Liver (tissue), 9 donors: ENCODE data around the gene SLX4IP. TPM values are rescaled to one million over a fixed set of nuclear protein-coding genes. Genes with fewer than 3 reads are reported as not detected.

Experiments
- DNase-seq: peaks from one replicate; pipeline ENCODE4 v3.0.0-alpha.2; 2017; ENCODE audit warnings: low spot score
- H3K27ac ChIP-seq, 2 donors: one replicate each; pipeline ENCODE4 v1.7.0; 2013; ENCODE audit warnings: inconsistent platforms in 2 of 2, low read length in 2 of 2, control low read depth in 1 of 2, low read depth in 1 of 2, mild to moderate bottlenecking in 1 of 2
- H3K27me3 ChIP-seq, 4 donors: one replicate each; pipeline versions ENCODE4 v1.6.1 to v1.7.0; 2013; ENCODE audit warnings: low read length in 3 of 4, inconsistent platforms in 1 of 4, mild to moderate bottlenecking in 1 of 4, moderate library complexity in 1 of 4; ENCODE audit not compliant: control insufficient read depth in 4 of 4, insufficient read depth in 4 of 4
- H3K36me3 ChIP-seq, 4 donors: one replicate each; pipeline versions ENCODE4 v1.6.1 to v1.7.0; 2013; ENCODE audit warnings: low read length in 3 of 4, mild to moderate bottlenecking in 3 of 4, low read depth in 1 of 4, moderate library complexity in 1 of 4; ENCODE audit not compliant: control insufficient read depth in 4 of 4, insufficient read depth in 3 of 4
- H3K4me1 ChIP-seq, 4 donors: one replicate each; pipeline versions ENCODE4 v1.6.1 to v1.7.0; 2013; ENCODE audit warnings: low read length in 3 of 4, mild to moderate bottlenecking in 3 of 4, moderate library complexity in 1 of 4; ENCODE audit not compliant: control insufficient read depth in 4 of 4, insufficient read depth in 4 of 4
- H3K4me3 ChIP-seq, 3 donors: one replicate each; pipeline versions ENCODE4 v1.6.1 to v1.7.0; 2013; ENCODE audit warnings: low read length in 3 of 3, control low read depth in 1 of 3, low read depth in 1 of 3, mild to moderate bottlenecking in 1 of 3
- H3K9ac ChIP-seq, 2 donors: one replicate each; pipeline ENCODE4 v1.7.0; 2013; ENCODE audit warnings: low read length in 2 of 2, mild to moderate bottlenecking in 2 of 2, moderate library complexity in 2 of 2, control low read depth in 1 of 2, low read depth in 1 of 2
- H3K9me3 ChIP-seq, 4 donors: one replicate each; pipeline versions ENCODE4 v1.6.1 to v1.7.0; 2013; ENCODE audit warnings: low read length in 3 of 4; ENCODE audit not compliant: control insufficient read depth in 4 of 4
- EGR1 ChIP-seq, 2 donors: IDR thresholded peaks; 2 replicates each; pipeline ENCODE4 v1.6.1; 2016 to 2018; ENCODE audit warnings: antibody characterized with exemption in 2 of 2, low read depth in 2 of 2
- FOXA1 ChIP-seq: IDR thresholded peaks from 2 replicates; pipeline ENCODE4 v1.6.1; 2016; ENCODE audit warnings: antibody characterized with exemption
- FOXA2 ChIP-seq: IDR thresholded peaks from 2 replicates; pipeline ENCODE4 v1.6.1; 2016; ENCODE audit warnings: antibody characterized with exemption
- GABPA ChIP-seq, 2 donors: IDR thresholded peaks in 1 of 2; conservative IDR thresholded peaks in 1 of 2; 2 replicates each; pipeline ENCODE4 v1.6.1; 2016; ENCODE audit warnings: antibody characterized with exemption in 2 of 2, mild to moderate bottlenecking in 1 of 2, moderate library complexity in 1 of 2
- HNF4A ChIP-seq, 2 donors: conservative IDR thresholded peaks; 2 replicates each; pipeline ENCODE4 v1.6.1; 2016; ENCODE audit warnings: antibody characterized with exemption in 2 of 2, mild to moderate bottlenecking in 2 of 2
- HNF4G ChIP-seq: IDR thresholded peaks from 2 replicates; pipeline ENCODE4 v1.6.1; 2016; ENCODE audit warnings: antibody characterized with exemption
- JUND ChIP-seq, 2 donors: IDR thresholded peaks; 2 replicates each; pipeline ENCODE4 v1.6.1; 2016; ENCODE audit warnings: antibody characterized with exemption in 2 of 2
- NR2F2 ChIP-seq: IDR thresholded peaks from 2 replicates; pipeline ENCODE4 v1.6.1; 2016; ENCODE audit warnings: antibody characterized with exemption
- RAD21 ChIP-seq, 2 donors: IDR thresholded peaks; 2 replicates each; pipeline ENCODE4 v1.6.1; 2016; ENCODE audit warnings: antibody characterized with exemption in 2 of 2, mild to moderate bottlenecking in 2 of 2
- RXRA ChIP-seq, 2 donors: IDR thresholded peaks; 2 replicates each; pipeline ENCODE4 v1.6.1; 2017 to 2018; ENCODE audit warnings: antibody characterized with exemption in 2 of 2, mild to moderate bottlenecking in 1 of 2
- SP1 ChIP-seq: IDR thresholded peaks from 2 replicates; pipeline ENCODE4 v1.6.1; 2018; ENCODE audit warnings: antibody characterized with exemption, mild to moderate bottlenecking
- TAF1 ChIP-seq: conservative IDR thresholded peaks from 2 replicates; pipeline ENCODE4 v1.6.1; 2016; ENCODE audit warnings: antibody characterized with exemption, mild to moderate bottlenecking
- YY1 ChIP-seq: IDR thresholded peaks from 2 replicates; pipeline ENCODE4 v1.6.1; 2016; ENCODE audit warnings: antibody characterized with exemption, mild to moderate bottlenecking
- WGBS: extraction: QIAGEN DNeasy Blood & Tissue Kit; methylation state at CpG from one replicate; pipeline ENCODE4 v1.1.7; 2013; 5-methylcytosine and 5-hydroxymethylcytosine counted together
- polyA plus RNA-seq, 2 donors: library from polyadenylated mRNA; stranded (reverse) in 1 of 2; unstranded in 1 of 2; fragments of 200-250 nt in 1 of 2; fragments of >200 nt in 1 of 2; fragmentation: Nextera tagmentation in 1 of 2; extraction: Ambion mirVana in 1 of 2; gene quantifications; one replicate each; pipeline versions ENCODE4 v1.2.1 to v1.2.3, GENCODE V29; 2013 to 2015
- total RNA-seq, 2 donors: library from RNA; depleted of rRNA; stranded (reverse); fragments of >200 nt; gene quantifications; one replicate each; pipeline ENCODE4 v1.2.3, GENCODE V29; 2014
- TF ChIP-seq, protein P1 (sequence below): IDR thresholded peaks from 2 replicates; pipeline ENCODE4 v1.6.1; 2016; ENCODE audit warnings: antibody characterized with exemption, mild to moderate bottlenecking
- TF ChIP-seq, protein P2 (sequence below): IDR thresholded peaks from 2 replicates; pipeline ENCODE4 v1.6.1; 2016; ENCODE audit warnings: antibody characterized with exemption
- TF ChIP-seq, protein P3 (sequence below): fragments of 150-350 bp; IDR thresholded peaks from 2 replicates; pipeline ENCODE4 v1.5.1; 2017; ENCODE audit warnings: improper control_type of control experiment, low read depth, low read length; ENCODE audit not compliant: missing input control
- TF ChIP-seq, protein P4 (sequence below): IDR thresholded peaks from 2 replicates; pipeline ENCODE4 v1.6.1; 2016; ENCODE audit warnings: antibody characterized with exemption
- TF ChIP-seq, protein P5 (sequence below): IDR thresholded peaks from 2 replicates; pipeline ENCODE4 v1.6.1; 2016; ENCODE audit warnings: antibody characterized with exemption
- donor health status: healthy.
- donor health status: healthy.
- donor health status: healthy.
- donor health status: healthy.
- donor health status: healthy.

SLX4IP gene
- total and polyA plus RNA-seq, 4 donors = 1.1 to 3.4 (median 2.7) TPM

DNA sequence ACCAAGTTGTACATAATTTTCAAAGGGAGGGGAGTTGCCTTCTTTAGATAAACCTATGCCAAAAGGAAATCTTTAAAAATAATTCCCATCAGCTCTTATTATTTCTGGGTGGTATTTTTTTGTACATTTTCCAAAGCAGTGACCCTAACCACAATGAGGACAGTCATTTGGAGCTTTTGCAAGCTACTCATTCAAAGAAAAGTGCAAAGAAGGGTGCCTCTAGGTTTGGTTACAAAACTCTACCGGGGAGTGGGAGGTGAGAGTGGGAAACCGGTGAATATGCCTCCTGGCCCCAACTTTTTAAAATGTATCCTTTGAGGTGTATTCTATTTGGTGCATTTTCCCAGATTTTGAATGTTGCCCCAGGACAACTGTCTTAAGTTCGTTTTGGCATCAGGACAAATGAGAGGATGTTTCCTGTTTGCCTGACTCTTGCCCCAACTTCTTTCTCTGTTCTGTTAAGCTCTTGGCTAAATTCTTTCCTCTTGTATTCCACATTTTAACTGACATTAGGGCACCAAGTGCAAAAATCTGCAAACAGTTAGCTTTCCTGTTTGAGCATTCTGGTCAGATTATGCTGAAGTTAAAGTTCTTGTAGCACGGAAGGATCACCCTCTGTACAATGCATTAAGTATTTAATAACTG lies 78.9 kb downstream of the SLX4IP start:
- Histone ChIP-seq H3K9me3 (no peaks in the 10 kb centered on the region), H3K36me3 (no peaks in the 10 kb centered on the region), H3K27me3 (no peaks in the 10 kb centered on the region), H3K4me1 (peaks cover 0 to 8% (median 4%) of the 10 kb centered on the region in 4 donors), H3K9ac (no peak overlapping the region), H3K27ac (no peak overlapping the region), H3K4me3 (no peak overlapping the region)
- DNase-seq = no peak
- TF ChIP-seq, protein P1, sequence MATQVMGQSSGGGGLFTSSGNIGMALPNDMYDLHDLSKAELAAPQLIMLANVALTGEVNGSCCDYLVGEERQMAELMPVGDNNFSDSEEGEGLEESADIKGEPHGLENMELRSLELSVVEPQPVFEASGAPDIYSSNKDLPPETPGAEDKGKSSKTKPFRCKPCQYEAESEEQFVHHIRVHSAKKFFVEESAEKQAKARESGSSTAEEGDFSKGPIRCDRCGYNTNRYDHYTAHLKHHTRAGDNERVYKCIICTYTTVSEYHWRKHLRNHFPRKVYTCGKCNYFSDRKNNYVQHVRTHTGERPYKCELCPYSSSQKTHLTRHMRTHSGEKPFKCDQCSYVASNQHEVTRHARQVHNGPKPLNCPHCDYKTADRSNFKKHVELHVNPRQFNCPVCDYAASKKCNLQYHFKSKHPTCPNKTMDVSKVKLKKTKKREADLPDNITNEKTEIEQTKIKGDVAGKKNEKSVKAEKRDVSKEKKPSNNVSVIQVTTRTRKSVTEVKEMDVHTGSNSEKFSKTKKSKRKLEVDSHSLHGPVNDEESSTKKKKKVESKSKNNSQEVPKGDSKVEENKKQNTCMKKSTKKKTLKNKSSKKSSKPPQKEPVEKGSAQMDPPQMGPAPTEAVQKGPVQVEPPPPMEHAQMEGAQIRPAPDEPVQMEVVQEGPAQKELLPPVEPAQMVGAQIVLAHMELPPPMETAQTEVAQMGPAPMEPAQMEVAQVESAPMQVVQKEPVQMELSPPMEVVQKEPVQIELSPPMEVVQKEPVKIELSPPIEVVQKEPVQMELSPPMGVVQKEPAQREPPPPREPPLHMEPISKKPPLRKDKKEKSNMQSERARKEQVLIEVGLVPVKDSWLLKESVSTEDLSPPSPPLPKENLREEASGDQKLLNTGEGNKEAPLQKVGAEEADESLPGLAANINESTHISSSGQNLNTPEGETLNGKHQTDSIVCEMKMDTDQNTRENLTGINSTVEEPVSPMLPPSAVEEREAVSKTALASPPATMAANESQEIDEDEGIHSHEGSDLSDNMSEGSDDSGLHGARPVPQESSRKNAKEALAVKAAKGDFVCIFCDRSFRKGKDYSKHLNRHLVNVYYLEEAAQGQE = no peak
- TF ChIP-seq GABPA (IDR thresholded peaks at IDR 0.05 in 1 of 2, conservative IDR thresholded peaks at IDR 0.05 in 1 of 2) (no peak), YY1 (no peak), FOXA1 (no peak), RAD21 (IDR thresholded peaks at IDR 0.05) (no peak), FOXA2 (no peak), RXRA (IDR thresholded peaks at IDR 0.05) (no peak), HNF4A (conservative IDR thresholded peaks at IDR 0.05) (no peak), NR2F2 (no peak), TAF1 (no peak), HNF4G (no peak), SP1 (no peak), JUND (IDR thresholded peaks at IDR 0.05) (no peak), EGR1 (IDR thresholded peaks at IDR 0.05; ENCODE audit: low read depth in 2 of 2) (no peak)
- TF ChIP-seq, protein P2, sequence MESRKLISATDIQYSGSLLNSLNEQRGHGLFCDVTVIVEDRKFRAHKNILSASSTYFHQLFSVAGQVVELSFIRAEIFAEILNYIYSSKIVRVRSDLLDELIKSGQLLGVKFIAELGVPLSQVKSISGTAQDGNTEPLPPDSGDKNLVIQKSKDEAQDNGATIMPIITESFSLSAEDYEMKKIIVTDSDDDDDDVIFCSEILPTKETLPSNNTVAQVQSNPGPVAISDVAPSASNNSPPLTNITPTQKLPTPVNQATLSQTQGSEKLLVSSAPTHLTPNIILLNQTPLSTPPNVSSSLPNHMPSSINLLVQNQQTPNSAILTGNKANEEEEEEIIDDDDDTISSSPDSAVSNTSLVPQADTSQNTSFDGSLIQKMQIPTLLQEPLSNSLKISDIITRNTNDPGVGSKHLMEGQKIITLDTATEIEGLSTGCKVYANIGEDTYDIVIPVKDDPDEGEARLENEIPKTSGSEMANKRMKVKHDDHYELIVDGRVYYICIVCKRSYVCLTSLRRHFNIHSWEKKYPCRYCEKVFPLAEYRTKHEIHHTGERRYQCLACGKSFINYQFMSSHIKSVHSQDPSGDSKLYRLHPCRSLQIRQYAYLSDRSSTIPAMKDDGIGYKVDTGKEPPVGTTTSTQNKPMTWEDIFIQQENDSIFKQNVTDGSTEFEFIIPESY = no peak
- TF ChIP-seq, protein P3, sequence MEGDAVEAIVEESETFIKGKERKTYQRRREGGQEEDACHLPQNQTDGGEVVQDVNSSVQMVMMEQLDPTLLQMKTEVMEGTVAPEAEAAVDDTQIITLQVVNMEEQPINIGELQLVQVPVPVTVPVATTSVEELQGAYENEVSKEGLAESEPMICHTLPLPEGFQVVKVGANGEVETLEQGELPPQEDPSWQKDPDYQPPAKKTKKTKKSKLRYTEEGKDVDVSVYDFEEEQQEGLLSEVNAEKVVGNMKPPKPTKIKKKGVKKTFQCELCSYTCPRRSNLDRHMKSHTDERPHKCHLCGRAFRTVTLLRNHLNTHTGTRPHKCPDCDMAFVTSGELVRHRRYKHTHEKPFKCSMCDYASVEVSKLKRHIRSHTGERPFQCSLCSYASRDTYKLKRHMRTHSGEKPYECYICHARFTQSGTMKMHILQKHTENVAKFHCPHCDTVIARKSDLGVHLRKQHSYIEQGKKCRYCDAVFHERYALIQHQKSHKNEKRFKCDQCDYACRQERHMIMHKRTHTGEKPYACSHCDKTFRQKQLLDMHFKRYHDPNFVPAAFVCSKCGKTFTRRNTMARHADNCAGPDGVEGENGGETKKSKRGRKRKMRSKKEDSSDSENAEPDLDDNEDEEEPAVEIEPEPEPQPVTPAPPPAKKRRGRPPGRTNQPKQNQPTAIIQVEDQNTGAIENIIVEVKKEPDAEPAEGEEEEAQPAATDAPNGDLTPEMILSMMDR = no peak
- TF ChIP-seq, protein P4, sequence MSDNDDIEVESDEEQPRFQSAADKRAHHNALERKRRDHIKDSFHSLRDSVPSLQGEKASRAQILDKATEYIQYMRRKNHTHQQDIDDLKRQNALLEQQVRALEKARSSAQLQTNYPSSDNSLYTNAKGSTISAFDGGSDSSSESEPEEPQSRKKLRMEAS = no peak
- TF ChIP-seq, protein P5, sequence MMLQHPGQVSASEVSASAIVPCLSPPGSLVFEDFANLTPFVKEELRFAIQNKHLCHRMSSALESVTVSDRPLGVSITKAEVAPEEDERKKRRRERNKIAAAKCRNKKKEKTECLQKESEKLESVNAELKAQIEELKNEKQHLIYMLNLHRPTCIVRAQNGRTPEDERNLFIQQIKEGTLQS = no peak
- 71% methylated on average over 4 of the region's 4 CpGs for whole genome bisulfite sequencing
